ENCODE measurements around the gene AGBL4.

Gene AGBL4

GRCh38 chr1:48831120-48831978 is 1192.4 kb downstream of the AGBL4 start:
- no peaks in the 10 kb centered on the region for H4K20me1 ChIP-seq (ENCODE audit: insufficient read depth, low read length)
- no peak overlapping the region for H2AFZ ChIP-seq (ENCODE audit: low read depth, low read length)
- peaks cover 7% of the 10 kb centered on the region for H3K27me3 ChIP-seq (ENCODE audit: insufficient read depth, low read length, poor library complexity)
- no peaks in the 10 kb centered on the region for H3K4me1 ChIP-seq (ENCODE audit: insufficient read depth, low read length)
- no peak overlapping the region for H3K27ac ChIP-seq (ENCODE audit: low read length)
- H3K36me3 ChIP-seq (ENCODE audit: insufficient read depth, low read length) = no peaks in the 10 kb centered on the region
- H3K4me2 ChIP-seq (ENCODE audit: insufficient read depth, low read length) = no peak overlapping the region
- DNase-seq = no peak
- H3K4me3 ChIP-seq (ENCODE audit: low read depth in 1 of 2, low read length in 2 of 2) = no peak overlapping the region
- no peak for TF ChIP-seq CTCF (IDR thresholded peaks at IDR 0.05; ENCODE audit: borderline replicate concordance, extremely low read depth, low read length, poor library complexity, severe bottlenecking)
- no peak for TF ChIP-seq EZH2 (IDR thresholded peaks at IDR 0.05; ENCODE audit: borderline replicate concordance, low read depth, low read length, severe bottlenecking)
- no peak overlapping the region for H3K9ac ChIP-seq (ENCODE audit: low read depth, low read length)
- no peaks in the 10 kb centered on the region for H3K79me2 ChIP-seq (ENCODE audit: insufficient read depth, low read length)
- no peaks in the 10 kb centered on the region for H3K9me3 ChIP-seq (ENCODE audit: insufficient read depth, low read length, severe bottlenecking)
- ATAC-seq (ENCODE audit: insufficient read depth, low read depth) = no peak

GRCh38 chr1:48830715-48831114 is 1193.0 kb downstream of the AGBL4 start:
- Histone ChIP-seq H3K9ac (ENCODE audit: low read depth, low read length) (no peak overlapping the region), H2AFZ (ENCODE audit: low read depth, low read length) (no peak overlapping the region), H3K4me1 (ENCODE audit: insufficient read depth, low read length) (no peaks in the 10 kb centered on the region), H3K27me3 (ENCODE audit: insufficient read depth, low read length, poor library complexity) (peaks cover 7% of the 10 kb centered on the region), H3K27ac (ENCODE audit: low read length) (no peak overlapping the region), H3K79me2 (ENCODE audit: insufficient read depth, low read length) (no peaks in the 10 kb centered on the region), H3K9me3 (ENCODE audit: insufficient read depth, low read length, severe bottlenecking) (no peaks in the 10 kb centered on the region), H3K36me3 (ENCODE audit: insufficient read depth, low read length) (no peaks in the 10 kb centered on the region), H3K4me3 (ENCODE audit: low read depth in 1 of 2, low read length in 2 of 2) (no peak overlapping the region), H3K4me2 (ENCODE audit: insufficient read depth, low read length) (no peak overlapping the region), H4K20me1 (ENCODE audit: insufficient read depth, low read length) (no peaks in the 10 kb centered on the region)
- ATAC-seq (ENCODE audit: insufficient read depth, low read depth) (no peak), DNase-seq (no peak)
- TF ChIP-seq CTCF (IDR thresholded peaks at IDR 0.05; ENCODE audit: borderline replicate concordance, extremely low read depth, low read length, poor library complexity, severe bottlenecking) (no peak), EZH2 (IDR thresholded peaks at IDR 0.05; ENCODE audit: borderline replicate concordance, low read depth, low read length, severe bottlenecking) (no peak)

GRCh38 chr1:48829446-48829845 is 1194.3 kb downstream of the AGBL4 start:
- H3K27ac ChIP-seq (ENCODE audit: low read length) = no peak overlapping the region
- H3K9ac ChIP-seq (ENCODE audit: low read depth, low read length) = no peak overlapping the region
- H3K9me3 ChIP-seq (ENCODE audit: insufficient read depth, low read length, severe bottlenecking) = no peaks in the 10 kb centered on the region
- H3K4me3 ChIP-seq (ENCODE audit: low read depth in 1 of 2, low read length in 2 of 2) = no peak overlapping the region
- no peak for DNase-seq
- no peak for ATAC-seq (ENCODE audit: insufficient read depth, low read depth)
- no peaks in the 10 kb centered on the region for H3K79me2 ChIP-seq (ENCODE audit: insufficient read depth, low read length)
- H2AFZ ChIP-seq (ENCODE audit: low read depth, low read length) = no peak overlapping the region
- peaks cover 7% of the 10 kb centered on the region for H3K27me3 ChIP-seq (ENCODE audit: insufficient read depth, low read length, poor library complexity)
- no peaks in the 10 kb centered on the region for H3K4me1 ChIP-seq (ENCODE audit: insufficient read depth, low read length)
- H3K4me2 ChIP-seq (ENCODE audit: insufficient read depth, low read length) = no peak overlapping the region
- TF ChIP-seq CTCF (IDR thresholded peaks at IDR 0.05; ENCODE audit: borderline replicate concordance, extremely low read depth, low read length, poor library complexity, severe bottlenecking) (no peak), EZH2 (IDR thresholded peaks at IDR 0.05; ENCODE audit: borderline replicate concordance, low read depth, low read length, severe bottlenecking) (no peak)
- H3K36me3 ChIP-seq (ENCODE audit: insufficient read depth, low read length) = no peaks in the 10 kb centered on the region
- H4K20me1 ChIP-seq (ENCODE audit: insufficient read depth, low read length) = no peaks in the 10 kb centered on the region
